ENCODE results near the gene PDPN. TPM values are rescaled to one million over a fixed set of nuclear protein-coding genes. Genes with fewer than 3 reads are reported as not detected.
A peak's percentile ranks its signal among the peaks of the same experiment; 100 is the strongest.

PDPN gene
- total RNA-seq, 1 experiment from 2014 or later, result not detected

- H3K9me2 ChIP-seq (ENCODE audit: insufficient read depth), result no peaks in the 10 kb centered on the region
- H3K27ac ChIP-seq (ENCODE audit: low read depth, low read length), result no peak overlapping the region
- peak overlapping the region; percentile 3; the same call in 1 of the 2 replicates for H3K4me2 ChIP-seq (ENCODE audit: low read length)
- no peak overlapping the region for H3K9ac ChIP-seq (ENCODE audit: low read length)
- H3K36me3 ChIP-seq (ENCODE audit: control insufficient read depth in 1 of 2, insufficient read depth in 2 of 2, low read length in 2 of 2), result no peaks in the 10 kb centered on the region
- TF ChIP-seq EGR1 (IDR thresholded peaks at IDR 0.05; ENCODE audit: low read depth) (no peak), CTCF (IDR thresholded peaks at IDR 0.05 in 2 of 3, conservative IDR thresholded peaks at IDR 0.05 in 1 of 3; ENCODE audit: borderline replicate concordance in 1 of 3, insufficient read depth in 1 of 3, low read depth in 2 of 3, low read length in 2 of 3) (peak; percentile 69 to 77 (median 71)), SP1 (IDR thresholded peaks at IDR 0.05; ENCODE audit: low read depth) (no peak), RAD21 (IDR thresholded peaks at IDR 0.05; ENCODE audit: low read depth) (peak; percentile 71), ZFX (IDR thresholded peaks at IDR 0.05) (no peak)
- DNase-seq (ENCODE audit: low read depth, low spot score) (peak; percentile 42), ATAC-seq (peak; percentile 88)
- no peak overlapping the region for H3K4me3 ChIP-seq (replicated peaks in 1 of 2; ENCODE audit: low read depth in 1 of 2, low read length in 2 of 2)
- no peaks in the 10 kb centered on the region for H3K79me2 ChIP-seq (ENCODE audit: insufficient read depth, low read length)
- intact Hi-C loops (cut with micrococcal nuclease), result loop anchor here (1.0 kb wide), 1 partner anchor 74 kb away; no protein-coding TSS in a partner anchor
- POLR2A ChIA-PET, result no interaction called here
- H3K9me3 ChIP-seq (ENCODE audit: control insufficient read depth in 1 of 2, insufficient read depth in 1 of 2, low read depth in 1 of 2, low read length in 2 of 2), result no peaks in the 10 kb centered on the region
- peak overlapping the region; percentile 43 for H2AFZ ChIP-seq (ENCODE audit: low read depth, low read length, poor library complexity, severe bottlenecking)
- H3K4me1 ChIP-seq (ENCODE audit: control insufficient read depth in 1 of 2, insufficient read depth in 2 of 2, low read length in 2 of 2), result peaks cover 0 to 7% of the 10 kb centered on the region in 2 experiments; a peak in 2 of 4 replicates
- RAD21 ChIA-PET (ENCODE audit: low non-redundant PET in 1 of 2, low total read pairs in 2 of 2, uncharacterized antibody in 2 of 2, unreplicated experiment in 2 of 2), result no interaction called here
- no peaks in the 10 kb centered on the region for H4K20me1 ChIP-seq (ENCODE audit: insufficient read depth)
- no TSS peak for BruUV-seq (replicated peaks)
- H3K27me3 ChIP-seq (ENCODE audit: insufficient read depth, low read length), result peaks cover 4% of the 10 kb centered on the region; the same call in 1 of the 2 replicates
- CTCF ChIA-PET, result interaction anchor here (0.6 to 0.9 kb wide), 2 partner anchors 104 to 116 kb away, joined by 3 to 4 read pairs; no protein-coding TSS in a partner anchor
These were observed 40.0 kb upstream of the PDPN start for GRCh38 chr1:13543451-13544220.

GRCh38 chr1:13544221-13544556, 39.4 kb upstream of the PDPN start:
- no peak overlapping the region for H3K4me2 ChIP-seq (ENCODE audit: low read length)
- CTCF ChIA-PET, result interaction anchor here (0.6 to 0.8 kb wide), 2 partner anchors 12 to 104 kb away, joined by 3 read pairs; no protein-coding TSS in a partner anchor
- TF ChIP-seq ZFX (IDR thresholded peaks at IDR 0.05) (no peak), CBX3 (IDR thresholded peaks at IDR 0.05; ENCODE audit: low read depth) (no peak), YY1 (IDR thresholded peaks at IDR 0.05; ENCODE audit: extremely low read depth, insufficient replicate concordance, low read depth, low read length) (no peak), ATF3 (IDR thresholded peaks at IDR 0.05) (no peak), ZNF274 (IDR thresholded peaks at IDR 0.05; ENCODE audit: low read depth, low read length) (no peak), TCF7L2 (IDR thresholded peaks at IDR 0.05; ENCODE audit: borderline replicate concordance, extremely low read depth, insufficient read depth, insufficient read length) (no peak), SIN3A (IDR thresholded peaks at IDR 0.05; ENCODE audit: low read depth) (no peak), FOSL1 (IDR thresholded peaks at IDR 0.05; ENCODE audit: low read depth) (no peak), SRF (IDR thresholded peaks at IDR 0.05; ENCODE audit: low read depth) (no peak), POLR2AphosphoS5 (IDR thresholded peaks at IDR 0.05; ENCODE audit: low read depth, low read length) (no peak), RAD21 (IDR thresholded peaks at IDR 0.05; ENCODE audit: low read depth) (no peak)
- H3K9me3 ChIP-seq (ENCODE audit: control insufficient read depth in 1 of 2, insufficient read depth in 1 of 2, low read depth in 1 of 2, low read length in 2 of 2), result no peaks in the 10 kb centered on the region
- DNase-seq (ENCODE audit: low read depth, low spot score) (no peak), ATAC-seq (no peak)
- no peak overlapping the region for H3K27ac ChIP-seq (ENCODE audit: low read depth, low read length)
- H3K36me3 ChIP-seq (ENCODE audit: control insufficient read depth in 1 of 2, insufficient read depth in 2 of 2, low read length in 2 of 2), result no peaks in the 10 kb centered on the region
- no TSS peak for BruUV-seq (replicated peaks)
- H3K4me3 ChIP-seq (replicated peaks in 1 of 2; ENCODE audit: low read depth in 1 of 2, low read length in 2 of 2), result no peak overlapping the region
- peak overlapping the region; percentile 43 for H2AFZ ChIP-seq (ENCODE audit: low read depth, low read length, poor library complexity, severe bottlenecking)
- no peaks in the 10 kb centered on the region for H4K20me1 ChIP-seq (ENCODE audit: insufficient read depth)
- RAD21 ChIA-PET (ENCODE audit: low non-redundant PET in 1 of 2, low total read pairs in 2 of 2, uncharacterized antibody in 2 of 2, unreplicated experiment in 2 of 2), result no interaction called here
- no peaks in the 10 kb centered on the region for H3K79me2 ChIP-seq (ENCODE audit: insufficient read depth, low read length)
- no peak overlapping the region for H3K9ac ChIP-seq (ENCODE audit: low read length)
- H3K27me3 ChIP-seq (ENCODE audit: insufficient read depth, low read length), result peaks cover 4% of the 10 kb centered on the region; the same call in 1 of the 2 replicates
- POLR2A ChIA-PET, result no interaction called here
- H3K9me2 ChIP-seq (ENCODE audit: insufficient read depth), result no peaks in the 10 kb centered on the region
- intact Hi-C loops (cut with micrococcal nuclease), result loop anchor here (1.0 kb wide), 1 partner anchor 75 kb away; no protein-coding TSS in a partner anchor
- H3K4me1 ChIP-seq (ENCODE audit: control insufficient read depth in 1 of 2, insufficient read depth in 2 of 2, low read length in 2 of 2), result peaks cover 0 to 7% of the 10 kb centered on the region in 2 experiments; a peak in 2 of 4 replicates

Measured in HCT116 (cell line).